ENCODE measurements around the gene ATOSA. TPM values are rescaled to one million over a fixed set of nuclear protein-coding genes. Genes with fewer than 3 reads are reported as not detected.

The ATOSA gene
- total RNA-seq, 1 experiment from 2014 or later = 21.8 TPM

- DNase-seq = peak; percentile 44
- H3K36me3 Mint-ChIP-seq (ENCODE audit: insufficient read depth, unreplicated experiment) = no peaks in the 10 kb centered on the region
- no TSS peak for BruUV-seq (replicated peaks)
- CTCF ChIA-PET = no interaction called here
- no peaks in the 10 kb centered on the region for H3K9me3 Mint-ChIP-seq (ENCODE audit: low read depth, unreplicated experiment)
- H3K27ac Mint-ChIP-seq (ENCODE audit: unreplicated experiment) = no peak overlapping the region
- no peaks in the 10 kb centered on the region for H3K27me3 Mint-ChIP-seq (ENCODE audit: unreplicated experiment)
- no peak for TF ChIP-seq CTCF (IDR thresholded peaks at IDR 0.05; ENCODE audit: unreplicated experiment)
- intact Hi-C loops (cut with micrococcal nuclease; ENCODE audit: unreplicated experiment) = no loop called here
- H3K4me3 Mint-ChIP-seq (ENCODE audit: low read depth, unreplicated experiment) = no peak overlapping the region
- H3K4me1 Mint-ChIP-seq (ENCODE audit: low read depth, unreplicated experiment) = peaks cover 12% of the 10 kb centered on the region
Observed at GRCh38 chr15:52709187-52709981, 30.2 kb upstream of the ATOSA start.

- no TSS peak for BruUV-seq (replicated peaks)
- DNase-seq = no peak
- no peaks in the 10 kb centered on the region for H3K27me3 Mint-ChIP-seq (ENCODE audit: unreplicated experiment)
- intact Hi-C loops (cut with micrococcal nuclease; ENCODE audit: unreplicated experiment) = no loop called here
- H3K36me3 Mint-ChIP-seq (ENCODE audit: insufficient read depth, unreplicated experiment) = no peaks in the 10 kb centered on the region
- H3K27ac Mint-ChIP-seq (ENCODE audit: unreplicated experiment) = no peak overlapping the region
- TF ChIP-seq CTCF (IDR thresholded peaks at IDR 0.05; ENCODE audit: unreplicated experiment) = no peak
- CTCF ChIA-PET = no interaction called here
- H3K4me1 Mint-ChIP-seq (ENCODE audit: low read depth, unreplicated experiment) = peaks cover 12% of the 10 kb centered on the region
- H3K9me3 Mint-ChIP-seq (ENCODE audit: low read depth, unreplicated experiment) = no peaks in the 10 kb centered on the region
- H3K4me3 Mint-ChIP-seq (ENCODE audit: low read depth, unreplicated experiment) = no peak overlapping the region
Observed at GRCh38 chr15:52706091-52706490, 26.9 kb upstream of the ATOSA start.

GRCh38 chr15:52702390-52702789, 23.2 kb upstream of the ATOSA start:
- Mint-ChIP-seq H3K9me3 (ENCODE audit: low read depth, unreplicated experiment) (no peaks in the 10 kb centered on the region), H3K36me3 (ENCODE audit: insufficient read depth, unreplicated experiment) (no peaks in the 10 kb centered on the region), H3K4me3 (ENCODE audit: low read depth, unreplicated experiment) (no peak overlapping the region), H3K4me1 (ENCODE audit: low read depth, unreplicated experiment) (no peaks in the 10 kb centered on the region), H3K27me3 (ENCODE audit: unreplicated experiment) (no peaks in the 10 kb centered on the region), H3K27ac (ENCODE audit: unreplicated experiment) (no peak overlapping the region)
- BruUV-seq (replicated peaks) = no TSS peak
- no peak for TF ChIP-seq CTCF (IDR thresholded peaks at IDR 0.05; ENCODE audit: unreplicated experiment)
- CTCF ChIA-PET = no interaction called here
- no peak for DNase-seq
- intact Hi-C loops (cut with micrococcal nuclease; ENCODE audit: unreplicated experiment) = no loop called here

- DNase-seq = no peak
- Mint-ChIP-seq H3K9me3 (ENCODE audit: low read depth, unreplicated experiment) (no peaks in the 10 kb centered on the region), H3K27ac (ENCODE audit: unreplicated experiment) (no peak overlapping the region), H3K4me3 (ENCODE audit: low read depth, unreplicated experiment) (no peak overlapping the region), H3K27me3 (ENCODE audit: unreplicated experiment) (no peaks in the 10 kb centered on the region), H3K4me1 (ENCODE audit: low read depth, unreplicated experiment) (peaks cover 15% of the 10 kb centered on the region), H3K36me3 (ENCODE audit: insufficient read depth, unreplicated experiment) (no peaks in the 10 kb centered on the region)
- no peak for TF ChIP-seq CTCF (IDR thresholded peaks at IDR 0.05; ENCODE audit: unreplicated experiment)
- CTCF ChIA-PET = no interaction called here
- intact Hi-C loops (cut with micrococcal nuclease; ENCODE audit: unreplicated experiment) = no loop called here
- no TSS peak for BruUV-seq (replicated peaks)
Observed at GRCh38 chr15:52699457-52699856, 20.3 kb upstream of the ATOSA start.
